Measurements from ENCODE around the gene PDZD2. TPM values are rescaled to one million over a fixed set of nuclear protein-coding genes. Genes with fewer than 3 reads are reported as not detected.
"Not testable (repeated sequence)": the region's sequence is repeated elsewhere in the genome, so short reads cannot be mapped to it uniquely, and the experiment has no call there.

The PDZD2 gene
- polyA plus RNA-seq, 5 donors: 13.6 to 22.4 (median 16.5) TPM

- no peak for DNase-seq
These were observed 129.1 kb downstream of the PDZD2 start for GRCh38 chr5:31768046-31768445.

DNA sequence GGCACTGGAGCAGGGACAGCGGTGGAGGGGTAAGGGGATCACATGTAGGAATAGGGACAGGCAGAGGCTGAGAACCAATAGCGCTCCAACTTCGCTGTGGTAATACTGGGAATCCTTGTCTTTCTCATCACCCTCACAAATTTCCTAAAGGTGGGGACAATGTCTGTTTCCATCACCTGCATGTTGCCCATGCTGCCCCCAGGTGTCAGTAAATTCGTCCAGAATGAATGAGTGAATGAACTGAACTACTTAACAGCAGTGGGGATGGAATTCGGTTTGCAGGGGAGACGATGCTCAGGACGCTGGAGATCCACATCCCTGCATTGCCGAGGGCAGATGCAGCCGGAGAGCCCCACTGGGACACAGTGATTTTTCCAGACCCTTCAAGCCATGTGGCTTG is 129.9 kb downstream of the PDZD2 start:
- DNase-seq: no peak

DNA sequence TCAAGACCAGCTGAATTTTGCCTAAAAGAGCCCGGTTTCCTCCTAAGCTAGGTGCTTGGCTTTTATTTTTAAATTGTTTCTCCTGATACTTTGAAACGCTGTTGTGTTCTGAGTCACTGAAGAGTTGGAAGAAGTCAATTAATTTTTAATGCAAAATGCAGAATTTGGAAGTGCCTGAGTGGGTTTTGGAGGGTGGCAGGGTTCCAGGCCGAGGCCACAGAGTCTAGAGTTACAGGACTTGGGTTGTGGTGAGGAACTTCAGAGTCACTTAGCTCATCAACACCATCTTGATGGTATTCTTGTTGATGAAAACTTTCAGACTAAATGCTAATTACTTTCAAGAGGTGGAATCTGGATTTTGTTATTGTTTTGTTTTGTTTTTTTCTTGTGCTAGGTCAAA is 130.6 kb downstream of the PDZD2 start:
- no peak for DNase-seq

DNA sequence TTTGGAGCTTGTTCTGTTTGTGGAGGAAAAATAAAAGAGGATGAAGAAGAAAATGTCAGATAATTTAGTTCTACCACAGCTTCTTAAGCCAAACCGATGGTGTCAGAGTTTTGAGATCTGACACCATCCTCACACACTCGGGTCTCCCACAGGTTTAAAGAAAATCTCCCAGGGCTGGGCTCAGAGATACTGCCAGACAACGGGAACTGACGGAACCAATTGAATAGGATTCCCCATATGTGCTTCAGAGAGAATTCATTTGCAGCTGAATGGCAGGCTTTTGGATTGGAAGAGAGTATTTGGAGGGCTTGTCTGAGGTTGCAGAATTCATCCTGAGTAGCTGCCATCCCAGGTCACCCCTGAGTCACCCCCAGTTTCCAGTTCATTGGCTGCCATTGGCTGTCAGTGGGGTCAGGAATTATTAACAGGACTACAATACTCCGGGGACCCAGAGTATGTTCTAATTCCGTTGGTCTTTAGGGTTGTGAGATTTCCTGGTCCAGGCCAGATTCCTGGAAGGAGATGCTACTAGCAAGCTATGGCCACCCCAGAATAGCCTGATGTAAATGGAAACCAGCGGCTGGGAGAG is 131.3 kb downstream of the PDZD2 start:
- no peak for DNase-seq

DNA sequence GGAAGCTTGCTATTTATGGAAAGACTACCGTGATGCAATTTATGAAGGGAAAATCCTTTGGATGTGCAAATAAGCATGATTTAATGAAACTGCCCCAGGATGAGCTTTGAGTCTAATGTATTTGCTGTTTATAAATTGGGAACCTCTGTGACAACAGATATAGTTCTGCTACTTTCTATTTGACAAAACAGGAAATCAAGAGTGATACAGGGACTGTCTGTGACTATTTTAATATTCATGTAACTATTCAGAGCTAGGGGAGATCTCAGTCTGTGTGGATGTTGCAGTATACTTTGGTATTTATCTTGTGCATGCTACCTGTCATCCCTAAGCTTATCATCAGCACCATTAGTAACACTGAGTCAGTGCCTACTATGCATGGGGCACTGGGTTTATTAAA is 132.1 kb downstream of the PDZD2 start:
- DNase-seq: no peak

GRCh38 chr5:31771500-31771899 is 132.6 kb downstream of the PDZD2 start:
- DNase-seq: no peak

GRCh38 chr5:31776294-31776693 is 137.4 kb downstream of the PDZD2 start:
- not testable (repeated sequence) for DNase-seq

GRCh38 chr5:31776976-31777651 is 138.2 kb downstream of the PDZD2 start:
- DNase-seq: no peak

DNA sequence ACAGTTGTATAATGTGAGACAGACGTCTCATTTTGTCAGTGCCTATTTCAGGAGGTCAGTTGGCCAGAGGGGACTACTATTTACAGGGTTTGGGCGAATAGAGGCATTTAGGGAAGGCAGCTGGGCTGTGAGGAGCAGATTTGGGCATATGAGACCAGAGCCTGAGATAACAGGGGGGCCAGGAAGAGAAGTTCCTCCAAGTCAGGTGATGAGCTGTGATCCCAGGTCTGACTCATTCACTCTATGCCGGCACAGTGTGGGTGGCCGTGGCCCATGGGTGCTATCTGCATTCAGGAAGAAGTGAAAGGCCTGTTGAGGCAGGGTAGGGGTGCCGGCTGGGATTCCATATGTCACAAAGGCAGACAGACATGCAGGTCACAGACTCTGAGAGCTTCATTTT is 142.8 kb downstream of the PDZD2 start:
- no peak for DNase-seq

- no peak for DNase-seq
These were observed 144.2 kb downstream of the PDZD2 start for GRCh38 chr5:31783086-31783645.

- no peak for DNase-seq
These were observed 144.8 kb downstream of the PDZD2 start for GRCh38 chr5:31783731-31784130.

DNA sequence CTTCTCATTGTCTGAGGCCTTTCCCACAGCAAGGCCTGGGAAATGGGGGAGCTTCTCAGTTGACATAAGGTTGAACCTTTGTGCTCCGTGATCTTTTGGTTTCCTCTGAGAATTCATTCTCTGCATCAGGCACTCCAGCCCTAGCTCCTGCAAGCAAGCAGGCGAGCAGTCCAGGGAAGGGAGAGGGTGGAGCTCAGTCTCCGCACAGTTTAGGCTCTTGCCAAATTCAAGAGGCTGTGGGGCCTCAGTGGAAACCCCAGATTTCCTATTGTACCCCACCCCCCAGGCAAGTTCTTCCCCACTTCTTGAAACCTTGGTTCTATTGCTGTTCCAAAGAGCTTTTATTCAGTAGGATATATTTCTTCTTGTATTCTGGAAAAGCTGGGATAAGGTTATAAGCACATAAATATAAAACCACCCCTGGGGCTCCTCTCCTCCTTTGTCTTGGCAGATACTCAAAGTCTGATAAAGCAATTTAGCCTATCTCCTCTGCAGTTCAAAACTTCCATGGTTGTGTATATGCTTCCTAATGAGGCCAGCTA is 147.2 kb downstream of the PDZD2 start:
- no peak for DNase-seq

DNA sequence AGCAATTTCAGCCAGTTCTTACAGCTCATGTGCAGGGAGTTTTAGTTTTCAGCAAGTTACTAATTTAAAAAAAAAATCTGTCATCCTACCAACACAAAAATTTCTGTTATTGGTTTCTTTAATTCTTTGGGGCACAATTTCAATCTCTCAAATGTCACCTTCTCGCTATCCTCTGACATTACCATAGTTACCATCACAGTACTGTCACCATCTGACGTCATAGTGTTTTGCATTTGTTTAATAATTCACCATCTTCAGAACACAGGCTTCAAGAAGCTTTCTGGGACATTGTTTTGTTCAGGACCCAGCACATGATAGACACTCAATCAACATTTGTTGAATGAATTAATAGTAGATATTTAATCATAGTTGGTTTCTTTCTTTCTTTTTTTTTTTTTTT is 155.1 kb downstream of the PDZD2 start:
- DNase-seq: no peak

DNA sequence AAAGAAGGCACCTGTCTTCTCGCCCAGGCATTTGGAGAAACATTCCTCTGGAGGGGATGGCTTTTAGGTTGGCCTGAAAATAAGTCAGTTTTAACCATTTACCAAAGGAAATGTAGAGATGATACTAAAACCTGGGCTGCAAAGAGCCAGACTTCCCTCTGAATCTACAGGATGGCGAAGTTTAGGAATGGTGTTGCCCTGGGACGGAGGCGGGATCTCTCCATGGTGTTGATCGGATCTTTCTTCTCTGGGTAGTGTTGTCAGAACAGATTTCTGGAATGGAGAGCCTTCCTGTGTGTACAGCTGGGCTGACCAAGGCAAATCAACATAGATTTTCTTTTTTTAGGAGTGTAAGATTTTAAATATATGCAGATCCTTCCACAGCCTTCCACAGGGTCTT is 159.2 kb downstream of the PDZD2 start:
- no peak for DNase-seq

- DNase-seq: no peak
These were observed 161.4 kb downstream of the PDZD2 start for GRCh38 chr5:31800351-31800750.

GRCh38 chr5:31805785-31806400 is 167.0 kb downstream of the PDZD2 start:
- DNase-seq: no peak

DNA sequence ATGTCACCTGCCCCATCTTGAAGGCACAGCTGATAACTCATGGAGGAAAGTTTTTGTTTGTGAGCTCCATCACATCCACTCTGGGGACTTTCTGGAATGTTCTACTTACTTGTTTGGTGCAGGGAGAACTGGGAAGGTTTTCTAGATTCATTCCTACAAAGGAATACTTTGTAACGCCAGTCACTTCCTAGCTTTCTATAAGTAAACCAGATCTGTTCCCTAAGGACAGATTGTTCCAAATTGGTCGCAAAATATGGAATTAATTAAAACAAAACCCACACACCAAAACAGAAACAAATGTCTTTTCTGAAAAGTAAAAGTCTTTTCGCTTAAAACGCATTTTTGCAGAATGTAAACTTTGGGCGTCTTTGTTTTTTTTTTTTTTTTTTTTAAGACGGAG is 167.6 kb downstream of the PDZD2 start:
- DNase-seq: no peak

DNA sequence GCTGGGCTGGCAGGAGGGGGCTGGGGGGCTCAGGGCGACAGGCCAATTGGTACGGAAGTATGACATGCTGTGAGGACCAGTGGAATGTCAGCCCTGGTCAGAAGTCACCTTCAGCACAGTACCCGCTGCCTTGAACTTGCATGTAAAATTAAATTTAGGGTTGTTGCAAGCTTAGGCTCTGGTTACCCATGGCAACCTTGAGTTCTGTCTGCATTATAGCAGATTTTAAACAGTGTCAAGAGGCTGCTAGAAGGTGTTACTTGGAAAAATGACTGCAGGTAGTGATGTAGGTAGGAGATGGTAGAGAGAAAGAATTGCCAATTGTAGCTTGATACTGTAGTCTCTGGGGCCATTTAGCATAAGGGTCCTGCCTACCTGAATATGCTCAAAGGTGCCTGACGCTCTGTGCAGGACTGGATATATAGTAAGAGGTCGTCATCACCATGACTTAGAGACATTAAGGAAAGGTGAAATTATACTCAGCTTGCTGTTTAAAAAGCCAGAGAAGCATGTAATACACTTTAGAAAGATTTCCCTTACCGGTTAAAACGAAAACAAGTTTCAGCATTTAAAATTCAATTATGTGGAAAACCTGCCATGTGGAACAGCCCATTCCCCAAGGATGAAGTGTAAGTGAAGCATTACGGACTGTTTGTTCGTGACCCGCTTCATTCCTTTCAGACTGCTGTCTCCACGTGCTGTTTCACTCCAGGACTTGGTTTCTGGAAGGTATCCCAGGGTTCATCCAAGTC is 169.0 kb downstream of the PDZD2 start:
- DNase-seq: no peak

DNA sequence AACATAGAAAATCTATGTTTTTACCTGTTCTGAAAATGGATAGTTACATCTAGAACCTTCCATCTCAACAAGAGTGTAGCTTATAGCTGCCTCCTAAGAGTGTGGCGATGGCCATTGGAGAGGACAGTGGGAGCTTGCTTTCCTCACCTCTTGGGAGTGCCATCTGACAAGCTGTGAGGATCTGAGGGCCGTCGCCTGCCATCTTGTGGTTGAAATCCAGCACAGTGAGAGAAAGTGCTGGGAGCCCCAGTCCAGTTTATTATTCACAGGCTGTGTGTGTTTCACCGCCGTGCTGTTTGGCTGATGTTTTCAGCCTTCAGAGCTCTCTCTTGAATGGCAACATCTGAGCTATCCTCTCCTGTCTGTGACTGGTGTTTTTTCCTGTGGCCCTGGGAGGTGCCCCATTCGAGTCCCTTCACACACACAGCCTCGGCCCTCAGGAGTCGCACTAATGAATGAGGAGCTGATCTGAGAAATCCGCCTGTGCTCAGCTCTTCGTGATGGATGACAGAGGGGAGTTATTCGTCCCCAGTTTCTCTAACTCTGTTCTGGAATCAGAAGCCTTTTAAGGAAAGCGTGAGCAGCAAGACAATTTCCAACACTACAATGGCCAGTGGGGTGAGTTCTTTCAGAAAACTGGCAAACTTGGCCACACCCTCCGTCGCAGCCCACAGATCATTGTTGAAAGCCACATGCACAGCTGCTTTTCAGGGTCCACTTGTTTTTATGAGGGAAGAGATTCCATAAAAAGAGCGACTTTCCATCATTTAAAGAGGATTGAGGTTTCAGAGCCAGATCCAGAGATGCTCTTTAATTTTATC is 170.3 kb downstream of the PDZD2 start:
- peak; percentile 36 to 58 for DNase-seq

GRCh38 chr5:31811210-31811609 is 172.3 kb downstream of the PDZD2 start:
- no peak for DNase-seq

DNA sequence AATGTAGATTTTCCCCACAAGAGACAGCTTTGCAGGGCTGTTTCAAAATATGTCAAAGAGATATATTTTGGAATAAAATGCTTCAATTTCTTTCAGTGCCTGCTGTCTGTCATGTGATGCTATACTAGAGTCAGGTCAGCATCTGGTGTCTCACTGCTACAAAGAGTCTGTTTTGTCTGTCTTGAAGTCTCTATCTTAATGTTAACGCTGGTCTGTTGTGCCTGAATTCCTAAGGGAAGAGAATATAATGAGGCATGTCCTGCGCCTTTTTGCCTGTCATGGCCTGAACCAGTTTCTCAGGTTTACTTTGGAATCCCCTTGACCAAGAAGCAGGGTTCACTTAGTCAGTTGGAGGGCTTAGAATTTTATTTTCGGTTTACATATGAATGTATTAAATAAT is 176.4 kb downstream of the PDZD2 start:
- no peak for DNase-seq
